Brain microvascular endothelial cell (primary cell): Measurements from ENCODE around the gene DDAH1.

ENCODE experiments used
- DNase-seq: peaks from one replicate; pipeline ENCODE4 v3.0.0-alpha.2; 2020
- H3K27ac ChIP-seq: fragments of 250-450 bp; sonication (Bioruptor Pico); 2 replicates; pipeline ENCODE4 v1.5.1; 2020; ENCODE audit warnings: mild to moderate bottlenecking, moderate library complexity
- H3K27me3 ChIP-seq: fragments of 250-450 bp; sonication (Bioruptor Pico); replicated peaks from 2 replicates; pipeline ENCODE4 v1.5.1; 2020; ENCODE audit warnings: mild to moderate bottlenecking
- H3K36me3 ChIP-seq: fragments of 250-450 bp; sonication (Bioruptor Pico); replicated peaks from 2 replicates; pipeline ENCODE4 v1.5.1; 2020; ENCODE audit warnings: mild to moderate bottlenecking
- H3K4me3 ChIP-seq: 2 replicates; pipeline ENCODE4 v1.5.1; 2011; ENCODE audit warnings: low read depth, mild to moderate bottlenecking, control low read depth, low read length, moderate library complexity
- in situ Hi-C: cut with HindIII; loops from 2 replicates; pipeline ENCODE4 v1.10.0; 2017; ENCODE audit warnings: low sequenced_read_pairs, low pct_ligation_motif_present
- TF ChIP-seq, protein P1 (sequence below): IDR thresholded peaks from 2 replicates; pipeline ENCODE4 v1.5.1; 2011; ENCODE audit warnings: low read depth, mild to moderate bottlenecking, moderate library complexity, low read length, control low read depth, inconsistent platforms; ENCODE audit errors: missing control alignments

The DDAH1 gene

GRCh38 chr1:85462931-85463649, 1.9 kb downstream of the DDAH1 start:
- Histone ChIP-seq H3K27ac (no peak overlapping the region), H3K36me3 (no peaks in the 10 kb centered on the region), H3K4me3 (no peak overlapping the region), H3K27me3 (no peaks in the 10 kb centered on the region)
- DNase-seq, result no peak
- TF ChIP-seq, protein P1, sequence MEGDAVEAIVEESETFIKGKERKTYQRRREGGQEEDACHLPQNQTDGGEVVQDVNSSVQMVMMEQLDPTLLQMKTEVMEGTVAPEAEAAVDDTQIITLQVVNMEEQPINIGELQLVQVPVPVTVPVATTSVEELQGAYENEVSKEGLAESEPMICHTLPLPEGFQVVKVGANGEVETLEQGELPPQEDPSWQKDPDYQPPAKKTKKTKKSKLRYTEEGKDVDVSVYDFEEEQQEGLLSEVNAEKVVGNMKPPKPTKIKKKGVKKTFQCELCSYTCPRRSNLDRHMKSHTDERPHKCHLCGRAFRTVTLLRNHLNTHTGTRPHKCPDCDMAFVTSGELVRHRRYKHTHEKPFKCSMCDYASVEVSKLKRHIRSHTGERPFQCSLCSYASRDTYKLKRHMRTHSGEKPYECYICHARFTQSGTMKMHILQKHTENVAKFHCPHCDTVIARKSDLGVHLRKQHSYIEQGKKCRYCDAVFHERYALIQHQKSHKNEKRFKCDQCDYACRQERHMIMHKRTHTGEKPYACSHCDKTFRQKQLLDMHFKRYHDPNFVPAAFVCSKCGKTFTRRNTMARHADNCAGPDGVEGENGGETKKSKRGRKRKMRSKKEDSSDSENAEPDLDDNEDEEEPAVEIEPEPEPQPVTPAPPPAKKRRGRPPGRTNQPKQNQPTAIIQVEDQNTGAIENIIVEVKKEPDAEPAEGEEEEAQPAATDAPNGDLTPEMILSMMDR, result no peak
- in situ Hi-C loops, result no loop called here

DNA sequence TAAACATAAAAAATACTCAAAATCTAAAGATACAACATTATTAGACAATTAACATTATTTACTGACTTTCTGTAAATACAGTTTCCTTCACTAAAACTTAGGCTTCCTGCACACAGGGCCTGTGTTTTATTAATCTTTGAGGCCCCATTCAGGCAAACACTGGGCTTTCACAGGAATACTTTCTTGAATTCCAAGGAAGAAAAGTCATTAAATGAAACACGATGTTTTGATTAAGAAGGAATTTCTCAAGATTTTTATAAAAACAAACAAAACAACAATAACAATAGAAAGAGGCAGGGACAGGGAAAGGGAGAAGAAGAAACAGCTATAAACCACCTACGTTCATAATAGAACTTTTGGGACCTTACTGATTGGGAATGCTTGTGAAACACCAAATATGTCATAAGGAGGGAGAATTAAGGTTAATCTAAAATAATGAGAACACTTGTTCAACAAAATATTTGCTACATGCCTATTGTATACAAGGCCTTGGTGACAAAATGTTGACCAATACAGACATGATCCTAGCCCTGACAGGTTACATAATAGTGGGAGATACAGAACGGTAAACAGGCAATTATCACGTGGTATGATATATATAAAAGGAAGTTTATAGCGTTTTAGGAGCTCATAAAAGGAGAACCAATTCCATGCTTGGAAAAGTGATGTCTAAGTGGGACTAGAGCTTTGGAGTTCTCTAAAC, 3.6 kb downstream of the DDAH1 start:
- in situ Hi-C loops, result no loop called here
- DNase-seq, result no peak
- H3K27ac ChIP-seq, result no peak overlapping the region
- TF ChIP-seq, protein P1, result no peak
- no peak overlapping the region for H3K4me3 ChIP-seq
- no peaks in the 10 kb centered on the region for H3K27me3 ChIP-seq
- no peaks in the 10 kb centered on the region for H3K36me3 ChIP-seq

DNA sequence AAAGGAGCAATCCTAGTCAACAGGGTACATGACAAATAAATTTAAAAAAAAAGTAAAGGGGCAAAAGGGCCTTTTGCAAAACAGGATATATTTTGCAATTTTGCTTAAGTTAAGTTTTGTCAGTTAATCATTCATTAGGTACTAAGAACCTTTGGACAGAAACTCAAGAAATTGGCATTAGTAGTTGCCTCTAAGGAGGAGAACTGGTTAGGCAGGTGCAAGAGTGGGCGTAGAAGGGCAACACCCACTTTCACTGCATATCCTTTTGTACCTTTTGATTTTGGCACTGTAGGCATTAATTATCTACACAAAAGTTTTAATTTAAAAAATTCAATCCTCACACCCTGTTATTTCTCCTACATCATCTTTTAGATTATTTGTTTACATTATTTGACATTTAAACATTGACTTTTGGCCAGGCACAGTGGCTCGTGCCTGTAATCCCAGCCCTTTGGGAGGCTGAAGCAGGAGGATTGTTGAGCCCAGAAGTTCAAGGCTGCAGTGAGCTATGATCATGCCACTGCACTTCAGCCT, 4.3 kb downstream of the DDAH1 start:
- no peak overlapping the region for H3K4me3 ChIP-seq
- H3K27me3 ChIP-seq, result no peaks in the 10 kb centered on the region
- TF ChIP-seq, protein P1, result no peak
- H3K27ac ChIP-seq, result no peak overlapping the region
- DNase-seq, result no peak
- in situ Hi-C loops, result no loop called here
- no peaks in the 10 kb centered on the region for H3K36me3 ChIP-seq

DNA sequence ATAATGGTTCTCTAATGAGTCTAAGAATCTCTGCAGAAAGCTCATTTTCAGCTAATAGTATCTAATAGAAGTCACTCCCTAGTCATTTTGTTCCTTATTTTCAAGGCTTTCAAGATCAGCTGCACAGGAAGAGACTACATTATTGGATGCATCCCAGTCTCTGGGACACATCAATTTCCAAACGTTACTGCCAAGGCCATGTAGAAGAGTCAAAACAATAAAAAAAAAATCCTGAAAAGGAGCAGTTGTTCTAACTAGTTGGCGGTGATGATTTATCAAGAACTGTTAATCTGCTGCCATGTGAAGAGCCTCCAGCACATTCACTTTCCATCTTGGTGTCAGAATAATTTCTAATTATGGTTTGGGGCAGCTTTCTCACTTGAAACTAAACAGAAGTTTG, 5.7 kb downstream of the DDAH1 start:
- no peaks in the 10 kb centered on the region for H3K36me3 ChIP-seq
- no peak overlapping the region for H3K27ac ChIP-seq
- no peak overlapping the region for H3K4me3 ChIP-seq
- H3K27me3 ChIP-seq, result no peaks in the 10 kb centered on the region
- DNase-seq, result no peak
- TF ChIP-seq, protein P1, result no peak
- in situ Hi-C loops, result no loop called here

DNA sequence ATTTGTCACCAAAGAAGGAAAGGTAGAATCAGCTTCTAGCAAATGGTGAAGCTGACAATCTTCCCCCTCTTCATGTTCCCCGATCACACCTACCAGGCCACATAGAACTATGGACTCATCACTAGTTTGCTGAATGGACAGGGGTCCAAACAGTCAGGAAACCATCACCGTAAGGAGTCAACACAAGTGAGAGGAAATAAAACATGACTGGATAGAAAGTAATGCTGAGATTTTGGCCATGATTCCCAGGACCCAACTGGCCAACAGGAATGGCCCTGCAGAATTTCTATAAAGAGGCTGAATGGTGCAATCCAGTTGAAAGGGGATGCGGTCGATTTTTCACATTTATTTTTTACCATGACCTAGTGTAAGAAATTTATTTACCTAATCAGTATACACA, 10.7 kb downstream of the DDAH1 start:
- Histone ChIP-seq H3K27me3 (no peaks in the 10 kb centered on the region), H3K4me3 (no peak overlapping the region), H3K36me3 (peaks cover 4% of the 10 kb centered on the region), H3K27ac (no peak overlapping the region)
- no peak for DNase-seq
- in situ Hi-C loops, result no loop called here
- TF ChIP-seq, protein P1, result no peak
